ENCODE results near the gene C4BPB.

GRCh38 chr1:207058252-207058651, 30.4 kb upstream of the C4BPB start:
- TF ChIP-seq POLR2AphosphoS5 (IDR thresholded peaks at IDR 0.05) (no peak), POLR2A (IDR thresholded peaks at IDR 0.05) (no peak), CTCF (IDR thresholded peaks at IDR 0.05) (no peak), EP300 (IDR thresholded peaks at IDR 0.05) (no peak)
